KMS-11 (cell line): ENCODE results near the gene PLEKHH2.

Experiments
- H2AFZ ChIP-seq: fragments of 200-600 bp; sonication (generic); 2 replicates; pipeline ENCODE4 v1.6.1; 2016; ENCODE audit warnings: antibody characterized with exemption, mixed run types, low read depth
- H3K27ac ChIP-seq: fragments of 200-600 bp; sonication (generic); 2 replicates; pipeline ENCODE4 v1.6.1; 2016; ENCODE audit warnings: mild to moderate bottlenecking, mixed run types
- H3K27me3 ChIP-seq: fragments of 200-600 bp; sonication (generic); 2 replicates; pipeline ENCODE4 v1.6.1; 2017; ENCODE audit warnings: mild to moderate bottlenecking, low read depth, mixed run types, moderate library complexity; ENCODE audit not compliant: insufficient read depth
- H3K36me3 ChIP-seq: fragments of 200-600 bp; sonication (generic); 2 replicates; pipeline ENCODE4 v1.6.1; 2017; ENCODE audit warnings: mild to moderate bottlenecking, mixed run types; ENCODE audit not compliant: insufficient read depth
- H3K4me1 ChIP-seq: fragments of 200-600 bp; sonication (generic); 2 replicates; pipeline ENCODE4 v1.6.1; 2016; ENCODE audit warnings: mild to moderate bottlenecking, low read depth, mixed run types; ENCODE audit not compliant: poor library complexity, severe bottlenecking
- H3K4me2 ChIP-seq: fragments of 200-600 bp; sonication (generic); 2 replicates; pipeline ENCODE4 v1.7.0; 2016; ENCODE audit warnings: mild to moderate bottlenecking, mixed run types
- H3K4me3 ChIP-seq: fragments of 200-600 bp; sonication (generic); IDR thresholded peaks from 2 replicates; pipeline ENCODE4 v1.6.1; 2017; ENCODE audit warnings: low read depth, low read length, mixed read lengths; ENCODE audit not compliant: insufficient read depth
- H3K79me2 ChIP-seq: fragments of 200-600 bp; sonication (generic); 2 replicates; pipeline ENCODE4 v1.6.1; 2016; ENCODE audit warnings: low read depth, mixed run types; ENCODE audit not compliant: insufficient read depth
- H3K9ac ChIP-seq: fragments of 200-600 bp; sonication (generic); 2 replicates; pipeline ENCODE4 v1.6.1; 2016; ENCODE audit warnings: mild to moderate bottlenecking, mixed run types
- H4K20me1 ChIP-seq: fragments of 200-600 bp; sonication (generic); 2 replicates; pipeline ENCODE4 v1.6.1; 2016; ENCODE audit warnings: mild to moderate bottlenecking, mixed run types; ENCODE audit not compliant: insufficient read depth
- CTCF ChIP-seq: fragments of 200-600 bp; sonication (generic); conservative IDR thresholded peaks from 2 replicates; pipeline ENCODE4 v1.6.1; 2017; ENCODE audit warnings: low read depth, mild to moderate bottlenecking, antibody characterized with exemption, low read length, moderate library complexity, mixed read lengths

PLEKHH2 gene

GRCh38 chr2:43810452-43810851 lies 173.4 kb downstream of the PLEKHH2 start:
- no peaks in the 10 kb centered on the region for H3K36me3 ChIP-seq
- no peaks in the 10 kb centered on the region for H4K20me1 ChIP-seq
- H3K79me2 ChIP-seq, result no peaks in the 10 kb centered on the region
- no peak overlapping the region for H3K4me3 ChIP-seq
- no peaks in the 10 kb centered on the region for H3K27me3 ChIP-seq
- no peak overlapping the region for H2AFZ ChIP-seq
- H3K4me2 ChIP-seq, result no peak overlapping the region
- no peak overlapping the region for H3K9ac ChIP-seq
- no peak overlapping the region for H3K27ac ChIP-seq
- TF ChIP-seq CTCF, result no peak
- H3K4me1 ChIP-seq, result no peaks in the 10 kb centered on the region

- H3K27me3 ChIP-seq, result no peaks in the 10 kb centered on the region
- no peaks in the 10 kb centered on the region for H3K4me1 ChIP-seq
- no peaks in the 10 kb centered on the region for H3K36me3 ChIP-seq
- H3K9ac ChIP-seq, result no peak overlapping the region
- no peak overlapping the region for H2AFZ ChIP-seq
- TF ChIP-seq CTCF, result no peak
- H3K4me2 ChIP-seq, result no peak overlapping the region
- no peak overlapping the region for H3K27ac ChIP-seq
- no peaks in the 10 kb centered on the region for H3K79me2 ChIP-seq
- no peaks in the 10 kb centered on the region for H4K20me1 ChIP-seq
- no peak overlapping the region for H3K4me3 ChIP-seq
Measured at GRCh38 chr2:43810888-43811287, 173.8 kb downstream of the PLEKHH2 start.

GRCh38 chr2:43812006-43812405 lies 174.9 kb downstream of the PLEKHH2 start:
- Histone ChIP-seq H3K79me2 (no peaks in the 10 kb centered on the region), H3K27me3 (no peaks in the 10 kb centered on the region), H3K4me1 (no peaks in the 10 kb centered on the region), H3K27ac (no peak overlapping the region), H3K4me3 (no peak overlapping the region), H3K9ac (no peak overlapping the region), H3K4me2 (no peak overlapping the region), H4K20me1 (no peaks in the 10 kb centered on the region), H3K36me3 (no peaks in the 10 kb centered on the region), H2AFZ (no peak overlapping the region)
- no peak for TF ChIP-seq CTCF

GRCh38 chr2:43812947-43813346 lies 175.9 kb downstream of the PLEKHH2 start:
- Histone ChIP-seq H4K20me1 (no peaks in the 10 kb centered on the region), H3K4me2 (no peak overlapping the region), H3K9ac (no peak overlapping the region), H2AFZ (no peak overlapping the region), H3K4me1 (no peaks in the 10 kb centered on the region), H3K79me2 (no peaks in the 10 kb centered on the region), H3K36me3 (no peaks in the 10 kb centered on the region), H3K27me3 (no peaks in the 10 kb centered on the region), H3K4me3 (no peak overlapping the region), H3K27ac (no peak overlapping the region)
- TF ChIP-seq CTCF, result no peak

GRCh38 chr2:43814711-43815110 lies 177.7 kb downstream of the PLEKHH2 start:
- no peak for TF ChIP-seq CTCF
- Histone ChIP-seq H3K4me3 (no peak overlapping the region), H4K20me1 (no peaks in the 10 kb centered on the region), H3K9ac (no peak overlapping the region), H3K27me3 (no peaks in the 10 kb centered on the region), H3K4me2 (no peak overlapping the region), H3K4me1 (no peaks in the 10 kb centered on the region), H3K27ac (no peak overlapping the region), H3K36me3 (no peaks in the 10 kb centered on the region), H2AFZ (no peak overlapping the region), H3K79me2 (no peaks in the 10 kb centered on the region)
